ENCODE results near the gene CPNE9. TPM values are rescaled to one million over a fixed set of nuclear protein-coding genes. Genes with fewer than 3 reads are reported as not detected.

Gene CPNE9
- total RNA-seq, 4 donors from 2014 or later: 0.33 to 0.42 TPM; not detected in 2

- Histone ChIP-seq H3K4me3 (peak overlapping the region; percentile 58 to 76 (median 69)), H3K36me3 (peaks cover 18 to 74% (median 54%) of the 10 kb centered on the region in 4 donors), H3K9me3 (no peaks in the 10 kb centered on the region), H3K27me3 (no peaks in the 10 kb centered on the region), H3K27ac (replicated peaks in 1 of 4) (peak overlapping the region; percentile 83 to 92 (median 90)), H3K4me1 (peaks cover 25 to 50% (median 41%) of the 10 kb centered on the region in 4 donors)
- intact Hi-C loops (cut with DNase I): loop anchor here (5.0 kb wide), 1 partner anchor 42 kb away; the partner anchor contains the start of genes ARPC4 and TADA3
- 26% methylated on average over 14 of the region's 17 CpGs for WGBS
- DNase-seq (ENCODE audit: extremely low spot score): no peak
- TF ChIP-seq POLR2AphosphoS5 (IDR thresholded peaks at IDR 0.05) (no peak), EP300 (IDR thresholded peaks at IDR 0.05) (no peak), CTCF (IDR thresholded peaks at IDR 0.05) (no peak), POLR2A (IDR thresholded peaks at IDR 0.05; ENCODE audit: low read depth) (no peak)
Observed at GRCh38 chr3:9750556-9751411, 47.2 kb downstream of the CPNE9 start.

- Histone ChIP-seq H3K27me3 (no peaks in the 10 kb centered on the region), H3K9me3 (no peaks in the 10 kb centered on the region), H3K36me3 (peaks cover 36 to 83% (median 70%) of the 10 kb centered on the region in 4 donors), H3K4me1 (peaks cover 19 to 36% (median 30%) of the 10 kb centered on the region in 4 donors), H3K27ac (replicated peaks in 1 of 4) (peak overlapping the region; percentile 22 to 51 (median 27)), H3K4me3 (no peak overlapping the region)
- intact Hi-C loops (cut with DNase I): loop anchor here (5.0 kb wide), 1 partner anchor 38 kb away; the partner anchor contains the start of genes ARPC4 and TADA3
- 79% methylated on average over 7 of the region's 8 CpGs for WGBS
- TF ChIP-seq POLR2A (IDR thresholded peaks at IDR 0.05; ENCODE audit: low read depth) (no peak), EP300 (IDR thresholded peaks at IDR 0.05) (no peak), CTCF (IDR thresholded peaks at IDR 0.05) (no peak), POLR2AphosphoS5 (IDR thresholded peaks at IDR 0.05) (no peak)
- DNase-seq (ENCODE audit: extremely low spot score): no peak
Observed at GRCh38 chr3:9754678-9755077, 51.0 kb downstream of the CPNE9 start.

- no peak for DNase-seq (ENCODE audit: extremely low spot score)
- intact Hi-C loops (cut with DNase I): no loop called here
- H3K4me3 ChIP-seq: no peak overlapping the region
- H3K36me3 ChIP-seq: peaks cover 54 to 99% (median 87%) of the 10 kb centered on the region in 4 donors
- H3K4me1 ChIP-seq: peaks cover 8 to 17% (median 11%) of the 10 kb centered on the region in 4 donors
- TF ChIP-seq EP300 (IDR thresholded peaks at IDR 0.05): no peak
- no peak for TF ChIP-seq POLR2AphosphoS5 (IDR thresholded peaks at IDR 0.05)
- H3K9me3 ChIP-seq: no peaks in the 10 kb centered on the region
- WGBS: 86% methylated on average over 12 of the region's 13 CpGs
- H3K27me3 ChIP-seq: no peaks in the 10 kb centered on the region
- H3K27ac ChIP-seq (replicated peaks in 1 of 4): no peak overlapping the region
Observed at GRCh38 chr3:9757427-9757826, 53.8 kb downstream of the CPNE9 start.

GRCh38 chr3:9760779-9761505 is 57.3 kb downstream of the CPNE9 start:
- H3K27ac ChIP-seq (replicated peaks in 1 of 4): no peak overlapping the region
- H3K4me3 ChIP-seq: no peak overlapping the region
- no peaks in the 10 kb centered on the region for H3K9me3 ChIP-seq
- peaks cover 54 to 98% (median 92%) of the 10 kb centered on the region in 4 donors for H3K36me3 ChIP-seq
- WGBS: 96% methylated on average over 10 of the region's 10 CpGs
- no peaks in the 10 kb centered on the region for H3K4me1 ChIP-seq
- TF ChIP-seq POLR2A (IDR thresholded peaks at IDR 0.05; ENCODE audit: low read depth) (no peak), POLR2AphosphoS5 (IDR thresholded peaks at IDR 0.05) (no peak), CTCF (IDR thresholded peaks at IDR 0.05) (no peak), EP300 (IDR thresholded peaks at IDR 0.05) (no peak)
- no peak for DNase-seq (ENCODE audit: extremely low spot score)
- no peaks in the 10 kb centered on the region for H3K27me3 ChIP-seq
- intact Hi-C loops (cut with DNase I): no loop called here

GRCh38 chr3:9761919-9762318 is 58.3 kb downstream of the CPNE9 start:
- Histone ChIP-seq H3K4me3 (no peak overlapping the region), H3K36me3 (peaks cover 45 to 95% (median 83%) of the 10 kb centered on the region in 4 donors), H3K27ac (replicated peaks in 1 of 4) (no peak overlapping the region), H3K4me1 (peaks cover under 1 to 5% (median 4%) of the 10 kb centered on the region in 4 donors), H3K27me3 (no peaks in the 10 kb centered on the region), H3K9me3 (no peaks in the 10 kb centered on the region)
- WGBS: 95% methylated on average over 5 of the region's 5 CpGs
- no peak for DNase-seq (ENCODE audit: extremely low spot score)
- intact Hi-C loops (cut with DNase I): no loop called here
- no peak for TF ChIP-seq EP300 (IDR thresholded peaks at IDR 0.05)
- no peak for TF ChIP-seq CTCF (IDR thresholded peaks at IDR 0.05)
- TF ChIP-seq POLR2AphosphoS5 (IDR thresholded peaks at IDR 0.05): no peak
- TF ChIP-seq POLR2A (IDR thresholded peaks at IDR 0.05; ENCODE audit: low read depth): no peak
